H1 (cell line): ENCODE measurements around the gene ASGR1. TPM values are rescaled to one million over a fixed set of nuclear protein-coding genes. Genes with fewer than 3 reads are reported as not detected.

Source experiments
- CTCF ChIA-PET: fragments of 300-600 bp; sonication (Branson Sonifier 250); formaldehyde crosslinking; loops from one replicate; lab custom pipeline; 2021; ENCODE audit not compliant: partially characterized antibody; lab: Charles Lee
- POLR2A ChIA-PET: fragments of 300-600 bp; sonication (Branson Sonifier 250); formaldehyde crosslinking; loops from one replicate; lab custom pipeline; 2021; ENCODE audit warnings: inconsistent platforms; ENCODE audit not compliant: partially characterized antibody; lab: Charles Lee
- DNase-seq, 2 experiments: peaks; one replicate each; pipeline versions ENCODE4 v3.0.0 to v3.0.0-alpha.2; 2010 to 2022; ENCODE audit warnings: low spot score in 2 of 2, low read depth in 1 of 2, mixed read lengths in 1 of 2
- FAIRE-seq: peaks from 2 replicates; lab custom pipeline; 2011; peaks lifted over from hg19 to GRCh38; lab: Jason Lieb, UNC
- H2AFZ ChIP-seq: 2 replicates; pipeline ENCODE4 v1.8.1; 2012; ENCODE audit warnings: low read length, inconsistent platforms
- H2AK5ac ChIP-seq: 2 replicates; pipeline ENCODE4 v1.6.1; 2013; ENCODE audit warnings: low read depth, low read length
- H2BK120ac ChIP-seq: replicated peaks from 2 replicates; pipeline ENCODE3; 2013; ENCODE audit warnings: low read depth, low read length, inconsistent platforms
- H2BK12ac ChIP-seq: 2 replicates; pipeline ENCODE4 v1.6.1; 2013; ENCODE audit warnings: low read depth, low read length
- H2BK15ac ChIP-seq: 2 replicates; pipeline ENCODE4 v1.6.1; 2013; ENCODE audit warnings: low read length
- H2BK20ac ChIP-seq: 2 replicates; pipeline ENCODE4 v1.6.1; 2013; ENCODE audit warnings: low read length
- H2BK5ac ChIP-seq: 2 replicates; pipeline ENCODE4 v1.6.1; 2013; ENCODE audit warnings: low read depth, low read length
- H3K14ac ChIP-seq: 2 replicates; pipeline ENCODE4 v1.6.1; 2013; ENCODE audit warnings: inconsistent platforms; ENCODE audit not compliant: insufficient read length
- H3K18ac ChIP-seq: 2 replicates; pipeline ENCODE4 v1.6.1; 2013; ENCODE audit warnings: low read length; ENCODE audit errors: extremely low read depth
- H3K23ac ChIP-seq: 2 replicates; pipeline ENCODE4 v1.6.1; 2013; ENCODE audit warnings: inconsistent platforms; ENCODE audit not compliant: insufficient read length
- H3K23me2 ChIP-seq: 2 replicates; pipeline ENCODE4 v1.6.1; 2013; ENCODE audit warnings: low read depth, low read length
- H3K27ac ChIP-seq: 2 replicates; pipeline ENCODE4 v1.6.1; 2011; ENCODE audit warnings: low read depth, low read length, inconsistent platforms
- H3K27me3 ChIP-seq, 4 experiments: replicated peaks in 1 of 4; 1 replicate in 1 of 4; 2 replicates in 3 of 4; pipeline versions ENCODE4 v1.6.1 to v1.8.1; 2011 to 2013; ENCODE audit warnings: low read length in 3 of 4, mild to moderate bottlenecking in 3 of 4, inconsistent platforms in 2 of 4, mixed read lengths in 2 of 4, moderate library complexity in 1 of 4; ENCODE audit not compliant: control insufficient read depth in 3 of 4, insufficient read depth in 3 of 4; ENCODE audit errors: extremely low read depth in 1 of 4
- H3K36me3 ChIP-seq, 4 experiments: 2 replicates each; pipeline versions ENCODE4 v1.6.1 to v1.8.1; 2011 to 2013; ENCODE audit warnings: mild to moderate bottlenecking in 4 of 4, low read length in 3 of 4, moderate library complexity in 2 of 4, control low read depth in 1 of 4, inconsistent platforms in 1 of 4; ENCODE audit not compliant: insufficient read depth in 4 of 4, control insufficient read depth in 2 of 4
- H3K4ac ChIP-seq: replicated peaks from 2 replicates; pipeline ENCODE3; 2013; ENCODE audit warnings: low read length, low read depth, mixed read lengths, inconsistent platforms; ENCODE audit not compliant: insufficient read length
- H3K4me1 ChIP-seq, 4 experiments: replicated peaks in 1 of 4; 1 replicate in 1 of 4; 2 replicates in 3 of 4; pipeline versions ENCODE4 v1.6.1 to v1.8.1; 2011 to 2013; ENCODE audit warnings: low read length in 3 of 4, inconsistent platforms in 2 of 4, mixed read lengths in 1 of 4; ENCODE audit not compliant: insufficient read depth in 4 of 4, control insufficient read depth in 3 of 4
- H3K4me2 ChIP-seq, 2 experiments: 2 replicates each; pipeline versions ENCODE4 v1.6.1 to v1.8.1; 2011 to 2013; ENCODE audit warnings: low read depth in 2 of 2, low read length in 2 of 2, control low read depth in 1 of 2, inconsistent platforms in 1 of 2, mild to moderate bottlenecking in 1 of 2; ENCODE audit not compliant: insufficient read depth in 1 of 2
- H3K4me3 ChIP-seq, 4 experiments: fragments of 200-600, 300-600 bp in 1 of 4; sonication (generic), shearing (Covaris generic), sonication (Bioruptor Twin) in 1 of 4; 2 replicates each; pipeline versions ENCODE4 v1.5.1 to v1.8.1; 2011 to 2016; ENCODE audit warnings: low read length in 4 of 4, low read depth in 3 of 4, control low read depth in 2 of 4, inconsistent platforms in 2 of 4, mild to moderate bottlenecking in 2 of 4, mixed read lengths in 1 of 4, moderate library complexity in 1 of 4; ENCODE audit not compliant: insufficient read depth in 2 of 4; ENCODE audit errors: extremely low read depth in 1 of 4
- H3K56ac ChIP-seq: replicated peaks from 2 replicates; pipeline ENCODE3; 2013; ENCODE audit warnings: low read depth, mild to moderate bottlenecking, mixed read lengths, low read length, inconsistent platforms; ENCODE audit not compliant: insufficient read length
- H3K79me1 ChIP-seq: 2 replicates; pipeline ENCODE4 v1.6.1; 2013; ENCODE audit warnings: low read depth, low read length, control low read depth
- H3K79me2 ChIP-seq, 2 experiments: 2 replicates each; pipeline versions ENCODE4 v1.6.1 to v1.8.1; 2012 to 2013; ENCODE audit warnings: low read length in 2 of 2, mild to moderate bottlenecking in 2 of 2, inconsistent platforms in 1 of 2; ENCODE audit not compliant: insufficient read depth in 2 of 2, control insufficient read depth in 1 of 2
- H3K9ac ChIP-seq, 4 experiments: replicated peaks in 1 of 4; 1 replicate in 1 of 4; 2 replicates in 3 of 4; pipeline versions ENCODE4 v1.6.1 to v1.8.1; 2011 to 2013; ENCODE audit warnings: low read depth in 3 of 4, low read length in 3 of 4, control low read depth in 2 of 4, mild to moderate bottlenecking in 2 of 4, moderate library complexity in 2 of 4, inconsistent platforms in 1 of 4; ENCODE audit errors: extremely low read depth in 1 of 4
- H3K9me3 ChIP-seq, 2 experiments: 2 replicates each; pipeline versions ENCODE4 v1.6.1 to v1.8.1; 2012 to 2013; ENCODE audit warnings: mild to moderate bottlenecking in 2 of 2, moderate library complexity in 2 of 2, control low read depth in 1 of 2, inconsistent platforms in 1 of 2, low read depth in 1 of 2, low read length in 1 of 2, mixed read lengths in 1 of 2; ENCODE audit not compliant: insufficient read depth in 2 of 2
- H4K20me1 ChIP-seq, 2 experiments: replicated peaks in 1 of 2; 2 replicates each; pipeline versions ENCODE3 to v1.8.1; 2011 to 2013; ENCODE audit warnings: inconsistent platforms in 2 of 2, low read length in 2 of 2, mild to moderate bottlenecking in 1 of 2; ENCODE audit not compliant: insufficient read depth in 2 of 2, control insufficient read depth in 1 of 2
- H4K5ac ChIP-seq: 2 replicates; pipeline ENCODE4 v1.6.1; 2013; ENCODE audit warnings: low read length, low read depth, mixed read lengths, inconsistent platforms; ENCODE audit not compliant: insufficient read length
- H4K8ac ChIP-seq: 2 replicates; pipeline ENCODE4 v1.8.0; 2013; ENCODE audit warnings: mild to moderate bottlenecking, moderate library complexity, low read length, inconsistent platforms; ENCODE audit not compliant: insufficient read depth; ENCODE audit errors: extremely low read depth
- H4K91ac ChIP-seq: replicated peaks from 2 replicates; pipeline ENCODE3; 2013; ENCODE audit warnings: low read length, mixed read lengths, inconsistent platforms; ENCODE audit not compliant: insufficient read length
- BRCA1 ChIP-seq: IDR thresholded peaks from 2 replicates; pipeline ENCODE4 v1.6.1; 2012; ENCODE audit warnings: low read depth, low read length, improper control_type of control experiment
- CBX8 ChIP-seq: fragments of 300-800, 300-1000 bp; sonication (generic); IDR thresholded peaks from 2 replicates; pipeline ENCODE4 v1.7.1; 2016; ENCODE audit warnings: low read depth, low read length, borderline replicate concordance
- CHD2 ChIP-seq: IDR thresholded peaks from 2 replicates; pipeline ENCODE4 v1.6.1; 2012; ENCODE audit warnings: low read length, improper control_type of control experiment
- KDM5A ChIP-seq: fragments of 200-600 bp; IDR thresholded peaks from 2 replicates; pipeline ENCODE4 v1.7.1; 2012; ENCODE audit warnings: mild to moderate bottlenecking, low read length, inconsistent platforms, mixed read lengths
- NRF1 ChIP-seq: IDR thresholded peaks from 2 replicates; pipeline ENCODE4 v1.6.1; 2011; ENCODE audit warnings: mild to moderate bottlenecking, low read depth, low read length, improper control_type of control experiment
- SIN3A ChIP-seq, 2 experiments: IDR thresholded peaks in 1 of 2; conservative IDR thresholded peaks in 1 of 2; 2 replicates each; pipeline ENCODE4 v1.6.1; 2011 to 2012; ENCODE audit warnings: low read length in 2 of 2, improper control_type of control experiment in 1 of 2, low read depth in 1 of 2, mild to moderate bottlenecking in 1 of 2
- SIX5 ChIP-seq: IDR thresholded peaks from 2 replicates; pipeline ENCODE4 v1.6.1; 2011; ENCODE audit warnings: mild to moderate bottlenecking, low read depth, low read length
- TEAD4 ChIP-seq: IDR thresholded peaks from 2 replicates; pipeline ENCODE4 v1.6.1; 2012; ENCODE audit warnings: low read depth, low read length, inconsistent platforms, mixed read lengths
- WGBS, 2 experiments: shearing (Covaris generic) in 1 of 2; methylation state at CpG; one replicate each; pipeline versions ENCODE4 v1.1.6 to v1.1.7; 2013 to 2015; ENCODE audit warnings: low lambda C conversion rate in 2 of 2, mixed read lengths in 2 of 2, inconsistent platforms in 1 of 2, low coverage in 1 of 2, missing lambda C conversion rate in 1 of 2; ENCODE audit not compliant: insufficient replicate concordance in 2 of 2, insufficient coverage in 1 of 2, insufficient read length in 1 of 2; ENCODE audit errors: extremely low coverage in 1 of 2, missing lambda C conversion rate in 1 of 2; 5-methylcytosine and 5-hydroxymethylcytosine counted together
- polyA plus RNA-seq, 7 experiments: library from polyadenylated mRNA; depleted of rRNA in 3 of 7; stranded (reverse) in 5 of 7; unstranded in 2 of 7; fragments of >200 nt in 5 of 7; fragments of 200-250 nt in 2 of 7; gene quantifications; 1 replicate in 5 of 7; 2 replicates in 1 of 7; 4 replicates in 1 of 7; pipeline versions ENCODE4 v1.2.1 to v1.2.3, GENCODE V29; 2011 to 2013; ENCODE audit warnings: missing spikeins in 2 of 7, mixed read lengths in 2 of 7
- total RNA-seq: library from RNA; stranded (reverse); fragmentation: NEBNext Ultra II Directional; extraction: Animal tissue kit (Norgen Biotek cat#: 25700); gene quantifications from 2 replicates; pipeline ENCODE4 v1.2.1, GENCODE V29; 2021
- TF ChIP-seq, protein P1 (sequence below): IDR thresholded peaks from 2 replicates; pipeline ENCODE4 v1.6.1; 2011; ENCODE audit warnings: low read depth, mild to moderate bottlenecking, low read length; ENCODE audit not compliant: insufficient read depth

Gene ASGR1
- total and polyA plus RNA-seq, 2 of the 8 experiments (the other 6 are each of a cell fraction or from before 2014, with no cell fraction given): 10.8 to 14.5 TPM

DNA sequence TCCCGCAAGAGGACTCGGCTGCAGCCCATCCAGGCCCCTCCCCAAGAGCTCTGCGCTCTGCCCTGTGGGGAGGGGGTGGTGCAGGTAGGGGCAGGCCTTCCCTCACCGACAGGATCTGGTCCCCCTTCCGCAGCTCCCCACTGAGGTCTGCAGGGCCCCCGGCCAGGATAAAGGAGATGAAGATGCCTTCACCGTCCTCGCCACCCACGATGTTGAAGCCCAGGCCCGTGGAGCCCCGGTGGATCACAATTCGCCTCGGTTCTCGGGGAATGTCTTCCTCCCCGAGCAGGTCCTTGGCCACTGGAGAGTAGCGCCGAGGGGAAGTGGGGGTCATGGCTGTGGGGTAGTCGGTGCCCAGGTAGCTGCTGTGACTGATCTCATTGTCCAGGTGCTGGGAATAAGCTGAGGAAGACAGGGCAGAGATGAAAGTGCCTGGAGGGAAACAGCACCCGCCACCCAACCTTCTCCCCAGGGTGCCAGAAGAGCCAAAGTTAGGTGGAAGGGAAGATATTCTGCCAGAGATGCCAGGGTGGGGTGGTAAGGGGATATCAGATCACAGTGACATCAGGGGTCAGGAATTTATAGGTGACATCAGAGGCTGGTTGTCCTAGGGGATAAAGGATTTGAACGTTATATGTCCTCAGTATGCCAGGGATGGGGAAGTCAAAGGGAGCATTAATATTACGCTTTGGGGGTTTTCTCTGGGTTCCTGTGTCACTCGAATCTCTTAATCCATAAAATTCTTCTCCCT, 17.7 kb upstream of the ASGR1 start:
- no peak overlapping the region for H2BK5ac ChIP-seq
- no peak for TF ChIP-seq KDM5A
- TF ChIP-seq SIN3A (conservative IDR thresholded peaks at IDR 0.05 in 1 of 2, IDR thresholded peaks at IDR 0.05 in 1 of 2; ENCODE audit: low read depth in 1 of 2, low read length in 2 of 2): no peak
- no peak for TF ChIP-seq CBX8
- no peak for TF ChIP-seq NRF1
- no peak for TF ChIP-seq CHD2
- TF ChIP-seq BRCA1: no peak
- no peak for TF ChIP-seq SIX5
- TF ChIP-seq, protein P1, sequence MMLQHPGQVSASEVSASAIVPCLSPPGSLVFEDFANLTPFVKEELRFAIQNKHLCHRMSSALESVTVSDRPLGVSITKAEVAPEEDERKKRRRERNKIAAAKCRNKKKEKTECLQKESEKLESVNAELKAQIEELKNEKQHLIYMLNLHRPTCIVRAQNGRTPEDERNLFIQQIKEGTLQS: no peak
- TF ChIP-seq TEAD4: no peak
- DNase-seq (no peak), FAIRE-seq (no peak)
- no peak overlapping the region for H3K23ac ChIP-seq
- H3K79me1 ChIP-seq: no peaks in the 10 kb centered on the region
- ChIA-PET CTCF (interaction anchor here (0.5 to 1.8 kb wide), 6 partner anchors 12 to 151 kb away, joined by 3 to 7 read pairs (median 5); no protein-coding TSS in a partner anchor), POLR2A (interaction anchor here (0.8 to 1.4 kb wide), 5 partner anchors 9 to 59 kb away, joined by 3 to 4 read pairs (median 3); no protein-coding TSS in a partner anchor)
- H3K9ac ChIP-seq: no peak overlapping the region
- no peak overlapping the region for H2BK12ac ChIP-seq
- H3K79me2 ChIP-seq: no peaks in the 10 kb centered on the region
- H2BK120ac ChIP-seq: no peak overlapping the region
- H4K5ac ChIP-seq: no peak overlapping the region
- WGBS, 2 experiments: 95% methylated on average over 22 of the region's 22 CpGs; no CpG with 5 or more reads in 1 of the 2 experiments
- no peak overlapping the region for H3K27ac ChIP-seq
- peaks cover 14 to 43% (median 32%) of the 10 kb centered on the region in 4 experiments; a peak in 7 of 8 replicates for H3K36me3 ChIP-seq
- no peak overlapping the region for H2AFZ ChIP-seq
- no peak overlapping the region for H2BK20ac ChIP-seq
- no peak overlapping the region for H2BK15ac ChIP-seq
- no peak overlapping the region for H4K91ac ChIP-seq
- H3K18ac ChIP-seq: no peak overlapping the region
- no peak overlapping the region for H3K4me3 ChIP-seq
- H4K8ac ChIP-seq: no peak overlapping the region
- no peak overlapping the region for H3K4ac ChIP-seq
- no peak overlapping the region for H2AK5ac ChIP-seq
- H3K27me3 ChIP-seq: no peaks in the 10 kb centered on the region
- H3K4me1 ChIP-seq: no peaks in the 10 kb centered on the region
- H3K4me2 ChIP-seq: no peak overlapping the region
- H3K23me2 ChIP-seq: no peaks in the 10 kb centered on the region
- H4K20me1 ChIP-seq: peaks cover 4 to 11% of the 10 kb centered on the region in 2 experiments
- no peak overlapping the region for H3K56ac ChIP-seq
- H3K14ac ChIP-seq: no peak overlapping the region
- H3K9me3 ChIP-seq: no peaks in the 10 kb centered on the region
